GM06990 (cell line): ENCODE measurements around the gene PPP1R2C.

Experiments
- DNase-seq: peaks from one replicate; pipeline ENCODE4 v3.0.0-alpha.2; 2011; ENCODE audit not compliant: insufficient read length; ENCODE audit errors: extremely low read depth
- H3K27me3 ChIP-seq: replicated peaks from 2 replicates; pipeline ENCODE4 v1.6.0; 2011; ENCODE audit warnings: low read length; ENCODE audit not compliant: control insufficient read depth, insufficient read depth
- H3K36me3 ChIP-seq: 2 replicates; pipeline ENCODE4 v1.5.1; 2011; ENCODE audit warnings: low read length; ENCODE audit not compliant: control insufficient read depth, insufficient read depth
- H3K4me3 ChIP-seq: replicated peaks from 2 replicates; pipeline ENCODE4 v1.5.1; 2011; ENCODE audit warnings: low read depth, mild to moderate bottlenecking, control low read depth, low read length
- CTCF ChIP-seq: IDR thresholded peaks from 2 replicates; pipeline ENCODE4 v1.5.1; 2011; ENCODE audit warnings: low read length, control low read depth, mild to moderate bottlenecking, inconsistent platforms; ENCODE audit not compliant: insufficient read depth, poor library complexity, severe bottlenecking

PPP1R2C gene

DNA sequence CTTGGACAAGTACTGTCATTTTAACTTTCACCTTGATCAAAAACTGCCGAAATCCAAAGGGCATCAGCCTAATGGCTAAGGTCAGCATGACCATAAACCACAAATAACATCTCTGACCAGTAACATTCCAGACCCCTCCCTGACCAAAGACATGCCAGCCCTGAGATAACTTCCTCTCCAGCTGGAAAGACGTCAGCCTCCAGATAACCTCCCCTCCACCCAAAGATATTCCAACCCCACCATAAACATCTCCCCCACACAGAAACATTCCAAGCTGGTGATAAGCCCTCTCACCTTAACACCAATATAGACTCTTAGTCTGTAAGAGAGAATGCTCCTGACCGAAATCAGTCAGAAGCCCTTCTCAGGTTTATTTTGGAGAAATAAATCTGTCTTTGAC lies 7.4 kb downstream of the PPP1R2C start:
- Histone ChIP-seq H3K4me3 (no peak overlapping the region), H3K27me3 (no peaks in the 10 kb centered on the region), H3K36me3 (no peaks in the 10 kb centered on the region)
- no peak for TF ChIP-seq CTCF
- no peak for DNase-seq

DNA sequence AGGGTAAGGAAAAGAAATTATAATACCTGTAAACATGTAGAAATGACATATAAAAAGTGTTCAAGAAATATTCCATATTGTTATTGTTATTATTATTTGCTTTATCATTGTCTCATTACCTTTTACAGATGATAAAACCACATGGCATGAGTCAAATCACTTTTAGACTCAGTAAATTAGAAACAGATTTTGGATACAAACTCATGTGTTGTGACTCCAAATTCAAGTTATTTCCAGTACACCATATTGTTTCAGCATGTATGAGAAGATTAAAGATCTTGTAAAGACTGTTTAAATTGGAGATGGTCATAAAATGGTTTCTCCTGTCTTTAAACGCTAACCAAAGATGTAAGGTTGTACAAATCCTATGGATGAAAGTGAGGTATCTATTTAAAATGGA lies 18.1 kb downstream of the PPP1R2C start:
- no peak for DNase-seq
- Histone ChIP-seq H3K27me3 (no peaks in the 10 kb centered on the region), H3K4me3 (no peak overlapping the region), H3K36me3 (no peaks in the 10 kb centered on the region)
- TF ChIP-seq CTCF: no peak

DNA sequence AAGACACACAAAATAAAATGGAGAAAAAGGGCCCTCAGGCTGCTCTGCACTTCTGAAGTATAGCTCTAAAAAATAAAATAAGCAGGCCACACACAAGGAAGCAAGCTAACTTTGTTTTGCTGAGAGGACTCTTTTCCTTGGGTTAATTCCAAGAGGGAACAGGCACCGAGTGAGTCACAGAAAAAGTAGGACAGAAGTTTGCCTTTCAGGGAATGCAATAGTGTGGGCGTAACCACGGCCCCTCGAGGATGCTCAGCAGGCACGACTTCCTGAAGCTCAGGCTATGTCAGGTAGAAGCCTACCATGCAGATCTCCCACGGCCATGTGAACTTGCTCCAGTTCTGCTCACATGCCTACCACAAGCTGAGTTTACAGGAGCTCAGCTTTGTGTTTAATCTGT lies 22.1 kb downstream of the PPP1R2C start:
- H3K36me3 ChIP-seq: no peaks in the 10 kb centered on the region
- no peaks in the 10 kb centered on the region for H3K27me3 ChIP-seq
- TF ChIP-seq CTCF: no peak
- no peak for DNase-seq
- H3K4me3 ChIP-seq: no peak overlapping the region

GRCh38 chrX:42754603-42755002 lies 23.4 kb downstream of the PPP1R2C start:
- TF ChIP-seq CTCF: no peak
- H3K27me3 ChIP-seq: no peaks in the 10 kb centered on the region

DNA sequence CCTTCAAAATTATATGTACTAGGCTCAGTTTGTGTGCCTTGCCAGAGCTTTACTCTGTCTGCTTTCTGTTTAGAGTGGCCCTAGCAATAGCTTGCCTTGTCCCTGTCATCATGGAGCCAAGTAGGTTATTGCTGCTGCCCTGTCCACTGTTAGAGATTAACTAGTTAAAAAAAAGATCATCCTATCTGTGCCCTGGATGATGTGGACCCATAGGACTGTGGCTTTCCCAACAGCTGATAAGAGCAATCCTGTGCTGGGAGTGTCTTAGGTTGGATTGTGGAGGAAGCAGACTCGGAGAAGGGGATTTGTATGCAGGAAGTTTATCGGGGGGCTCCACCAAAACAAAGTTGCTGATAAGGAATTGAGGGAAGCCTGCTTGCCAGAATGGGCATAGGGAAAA lies 23.8 kb downstream of the PPP1R2C start:
- TF ChIP-seq CTCF: no peak
- Histone ChIP-seq H3K36me3 (no peaks in the 10 kb centered on the region), H3K4me3 (no peak overlapping the region), H3K27me3 (no peaks in the 10 kb centered on the region)
- no peak for DNase-seq

More at GRCh38 chrX:42754603-42755002, 23.4 kb downstream of the PPP1R2C start:
- DNase-seq: no peak
- H3K36me3 ChIP-seq: no peaks in the 10 kb centered on the region
- no peak overlapping the region for H3K4me3 ChIP-seq

- H3K4me3 ChIP-seq: no peak overlapping the region
- H3K36me3 ChIP-seq: no peaks in the 10 kb centered on the region
- TF ChIP-seq CTCF: no peak
- H3K27me3 ChIP-seq: no peaks in the 10 kb centered on the region
- DNase-seq: no peak
Measured at GRCh38 chrX:42752730-42753129, 25.2 kb downstream of the PPP1R2C start.
